ENCODE measurements around the gene APOB. TPM values are rescaled to one million over a fixed set of nuclear protein-coding genes. Genes with fewer than 3 reads are reported as not detected.

The APOB gene, protein sequence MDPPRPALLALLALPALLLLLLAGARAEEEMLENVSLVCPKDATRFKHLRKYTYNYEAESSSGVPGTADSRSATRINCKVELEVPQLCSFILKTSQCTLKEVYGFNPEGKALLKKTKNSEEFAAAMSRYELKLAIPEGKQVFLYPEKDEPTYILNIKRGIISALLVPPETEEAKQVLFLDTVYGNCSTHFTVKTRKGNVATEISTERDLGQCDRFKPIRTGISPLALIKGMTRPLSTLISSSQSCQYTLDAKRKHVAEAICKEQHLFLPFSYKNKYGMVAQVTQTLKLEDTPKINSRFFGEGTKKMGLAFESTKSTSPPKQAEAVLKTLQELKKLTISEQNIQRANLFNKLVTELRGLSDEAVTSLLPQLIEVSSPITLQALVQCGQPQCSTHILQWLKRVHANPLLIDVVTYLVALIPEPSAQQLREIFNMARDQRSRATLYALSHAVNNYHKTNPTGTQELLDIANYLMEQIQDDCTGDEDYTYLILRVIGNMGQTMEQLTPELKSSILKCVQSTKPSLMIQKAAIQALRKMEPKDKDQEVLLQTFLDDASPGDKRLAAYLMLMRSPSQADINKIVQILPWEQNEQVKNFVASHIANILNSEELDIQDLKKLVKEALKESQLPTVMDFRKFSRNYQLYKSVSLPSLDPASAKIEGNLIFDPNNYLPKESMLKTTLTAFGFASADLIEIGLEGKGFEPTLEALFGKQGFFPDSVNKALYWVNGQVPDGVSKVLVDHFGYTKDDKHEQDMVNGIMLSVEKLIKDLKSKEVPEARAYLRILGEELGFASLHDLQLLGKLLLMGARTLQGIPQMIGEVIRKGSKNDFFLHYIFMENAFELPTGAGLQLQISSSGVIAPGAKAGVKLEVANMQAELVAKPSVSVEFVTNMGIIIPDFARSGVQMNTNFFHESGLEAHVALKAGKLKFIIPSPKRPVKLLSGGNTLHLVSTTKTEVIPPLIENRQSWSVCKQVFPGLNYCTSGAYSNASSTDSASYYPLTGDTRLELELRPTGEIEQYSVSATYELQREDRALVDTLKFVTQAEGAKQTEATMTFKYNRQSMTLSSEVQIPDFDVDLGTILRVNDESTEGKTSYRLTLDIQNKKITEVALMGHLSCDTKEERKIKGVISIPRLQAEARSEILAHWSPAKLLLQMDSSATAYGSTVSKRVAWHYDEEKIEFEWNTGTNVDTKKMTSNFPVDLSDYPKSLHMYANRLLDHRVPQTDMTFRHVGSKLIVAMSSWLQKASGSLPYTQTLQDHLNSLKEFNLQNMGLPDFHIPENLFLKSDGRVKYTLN (N-terminal part only)
- polyA plus RNA-seq: not detected

DNA sequence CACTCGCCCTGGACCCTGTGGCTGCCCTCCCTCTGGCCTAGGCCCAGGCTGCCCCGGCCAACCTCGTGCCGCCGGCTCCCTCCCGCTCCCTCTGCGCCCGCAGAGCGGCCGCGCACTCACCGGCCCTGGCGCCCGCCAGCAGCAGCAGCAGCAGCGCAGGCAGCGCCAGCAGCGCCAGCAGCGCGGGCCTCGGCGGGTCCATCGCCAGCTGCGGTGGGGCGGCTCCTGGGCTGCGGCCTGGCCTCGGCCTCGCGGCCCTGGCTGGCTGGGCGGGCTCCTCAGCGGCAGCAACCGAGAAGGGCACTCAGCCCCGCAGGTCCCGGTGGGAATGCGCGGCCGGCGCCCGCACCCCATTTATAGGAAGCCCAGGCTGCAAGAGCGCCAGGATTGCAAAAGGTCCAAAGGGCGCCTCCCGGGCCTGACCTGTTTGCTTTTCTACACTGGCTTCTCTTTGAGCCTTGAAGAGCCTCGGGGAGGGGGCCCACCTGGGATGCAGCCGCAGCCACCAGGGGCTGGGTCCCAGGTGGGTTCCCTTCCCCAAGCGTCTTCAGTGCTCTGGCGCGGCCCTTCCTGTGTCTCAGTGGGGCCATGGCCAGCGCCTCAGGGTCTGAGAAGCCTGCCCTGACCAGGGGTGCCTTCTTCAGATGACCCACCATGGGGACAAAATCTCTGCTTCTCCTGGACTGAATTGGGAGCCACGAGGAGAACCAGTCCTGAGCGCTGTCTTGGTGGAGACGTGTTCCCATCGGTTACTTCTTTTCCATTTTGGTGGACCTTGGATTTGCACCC is at the start of gene APOB:
Gene APOB (minus strand): TSS at position 330 of the 789 bp plus-strand sequence. CDS start 128 bp downstream, at position 202.
- H3K4me1 Mint-ChIP-seq: peaks cover 0 to 3% (median 3%) of the 10 kb centered on the region in 3 donors
- peaks cover 15% of the 10 kb centered on the region for H3K27me3 Mint-ChIP-seq
- H3K36me3 Mint-ChIP-seq: no peaks in the 10 kb centered on the region
- H3K4me3 Mint-ChIP-seq: peak within 1 kb of the TSS in 3 of 4 donors; percentile 41 to 72 (median 65)
- peak within 1 kb of the TSS in 2 of 3 donors; percentile 39 to 73 for H3K27ac Mint-ChIP-seq
- H3K9me3 Mint-ChIP-seq: no peaks in the 10 kb centered on the region

DNA sequence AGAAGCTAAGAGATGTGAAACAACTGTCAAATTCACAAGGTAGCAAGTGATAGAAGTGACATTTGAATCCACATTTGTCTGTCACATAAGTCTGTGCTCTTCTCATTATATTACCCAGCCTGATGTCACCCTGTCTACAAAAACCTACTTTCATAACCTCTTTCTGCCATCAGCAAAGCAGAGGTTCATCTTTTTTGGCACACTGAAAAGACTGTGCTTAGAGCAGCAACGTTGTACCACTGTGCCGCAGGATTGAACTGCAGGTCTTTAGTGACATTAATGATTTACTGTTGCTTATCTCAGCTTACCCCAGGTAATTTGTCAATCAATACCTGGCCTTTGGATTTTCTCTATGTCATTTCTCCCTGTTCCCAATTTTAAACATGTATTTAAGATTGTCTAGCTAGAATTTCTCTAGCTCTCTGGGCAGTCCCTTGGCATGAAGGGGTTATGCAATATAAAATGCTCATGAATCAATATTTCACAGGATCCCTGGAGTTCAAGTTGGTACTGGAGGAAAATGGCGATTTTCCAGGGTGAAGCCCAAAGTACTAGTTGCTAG is 48.5 kb upstream of the APOB start:
- Mint-ChIP-seq H3K9me3 (peaks cover 0 to 3% (median 0%) of the 10 kb centered on the region in 3 donors), H3K27me3 (peaks cover 1% of the 10 kb centered on the region), H3K27ac (no peak overlapping the region), H3K36me3 (no peaks in the 10 kb centered on the region), H3K4me3 (no peak overlapping the region), H3K4me1 (no peaks in the 10 kb centered on the region)

DNA sequence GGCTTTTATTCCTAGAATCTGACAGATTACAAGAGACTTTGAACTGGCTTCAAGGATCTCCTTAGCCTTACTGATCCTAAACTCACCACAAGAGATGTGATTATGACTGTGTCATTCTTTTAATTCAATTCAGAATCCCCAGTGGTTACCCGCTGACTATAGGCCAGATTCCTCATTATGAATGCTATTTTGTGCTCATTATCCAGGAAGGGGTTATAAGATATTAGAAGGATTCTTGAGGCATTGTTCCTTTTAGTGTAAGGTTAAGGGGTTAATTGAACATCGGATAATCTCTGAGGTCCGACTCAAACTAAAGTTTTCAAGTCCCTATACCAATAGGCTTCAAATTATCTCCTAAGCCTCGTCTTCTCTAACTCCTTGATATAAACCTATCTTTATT is 40.5 kb upstream of the APOB start:
- H3K4me3 Mint-ChIP-seq: no peak overlapping the region
- H3K27me3 Mint-ChIP-seq: no peaks in the 10 kb centered on the region
- H3K4me1 Mint-ChIP-seq: no peaks in the 10 kb centered on the region
- H3K9me3 Mint-ChIP-seq: peaks cover 0 to 6% (median 0%) of the 10 kb centered on the region in 3 donors
- H3K36me3 Mint-ChIP-seq: peaks cover 3% of the 10 kb centered on the region
- no peak overlapping the region for H3K27ac Mint-ChIP-seq

DNA sequence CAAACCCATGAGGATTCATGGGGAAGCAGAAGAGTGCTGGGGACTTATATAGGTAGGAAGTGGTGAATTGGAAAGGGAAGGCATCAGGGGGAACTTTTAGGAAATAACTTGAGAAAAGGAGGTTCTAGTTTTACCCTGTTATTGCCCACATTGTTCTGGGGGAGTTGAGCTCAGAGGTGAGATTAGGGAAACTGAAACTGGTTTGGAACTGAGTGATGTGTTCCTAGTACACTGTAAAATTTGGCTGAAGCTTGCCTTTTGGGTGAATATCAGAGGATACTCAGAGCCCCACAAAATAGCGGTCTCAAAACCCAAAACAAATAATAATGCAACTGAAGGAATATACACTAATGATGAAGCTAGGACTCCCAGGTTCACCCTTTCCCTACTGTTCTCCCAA is 39.6 kb upstream of the APOB start:
- H3K9me3 Mint-ChIP-seq: peaks cover 0 to 6% (median 6%) of the 10 kb centered on the region in 3 donors
- peaks cover 3% of the 10 kb centered on the region for H3K36me3 Mint-ChIP-seq
- H3K4me3 Mint-ChIP-seq: no peak overlapping the region
- no peak overlapping the region for H3K27ac Mint-ChIP-seq
- H3K4me1 Mint-ChIP-seq: no peaks in the 10 kb centered on the region
- no peaks in the 10 kb centered on the region for H3K27me3 Mint-ChIP-seq

DNA sequence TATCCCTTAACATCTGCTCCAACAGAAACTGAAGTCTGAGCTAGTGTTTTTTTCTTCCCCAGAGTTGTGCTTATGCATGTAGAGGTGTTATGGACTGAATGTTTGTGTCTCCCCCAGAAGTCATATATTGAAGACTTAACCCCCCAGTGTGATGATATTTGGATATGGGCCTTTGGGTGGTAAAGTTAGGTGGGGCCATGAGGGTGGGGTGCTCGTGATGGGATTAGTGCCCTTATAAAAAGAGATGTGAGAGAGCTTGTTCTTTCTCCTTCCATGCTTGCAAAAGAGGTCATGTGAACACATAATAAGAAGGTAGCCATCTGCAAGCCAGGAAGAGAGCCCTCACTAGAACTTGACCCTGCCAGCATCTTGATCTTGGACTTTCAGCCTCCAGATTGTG is 34.4 kb upstream of the APOB start:
- peaks cover 3% of the 10 kb centered on the region for H3K27me3 Mint-ChIP-seq

DNA sequence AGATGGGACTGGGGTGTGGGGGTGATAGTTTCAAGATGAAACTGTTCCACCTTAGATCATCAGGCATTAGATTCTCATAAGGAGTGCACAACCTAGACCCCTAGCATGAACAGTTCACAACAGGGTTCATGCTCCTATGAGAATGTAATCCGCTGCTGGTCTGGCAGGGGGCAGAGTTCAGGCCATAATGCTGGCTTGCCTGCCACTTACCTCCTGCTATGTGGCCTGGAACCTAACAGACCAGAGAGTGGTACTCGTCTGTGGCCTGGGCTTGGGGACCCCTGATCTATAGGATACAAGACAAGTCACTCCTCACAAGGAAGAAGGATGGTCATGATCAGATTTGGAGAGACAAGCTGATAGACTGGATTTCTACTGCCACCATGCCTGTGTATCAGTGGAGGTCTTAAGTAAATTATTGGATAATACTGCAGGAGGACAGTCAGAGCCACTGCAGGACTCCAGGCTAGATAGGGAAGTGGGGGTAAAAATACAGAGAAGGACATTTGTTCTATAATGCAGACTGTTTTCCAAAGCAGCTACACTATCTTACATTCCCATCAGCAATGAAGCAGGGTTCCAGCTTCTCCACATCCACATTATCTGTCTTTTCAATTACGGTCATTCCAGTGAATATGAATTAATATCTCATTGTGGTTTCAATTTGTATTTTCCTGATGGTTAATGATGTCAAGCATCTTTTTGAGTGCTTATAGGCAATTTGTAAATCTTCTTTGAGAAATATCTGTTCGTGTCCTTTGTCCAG is 28.8 kb upstream of the APOB start:
- Mint-ChIP-seq H3K9me3 (peaks cover 0 to 2% (median 0%) of the 10 kb centered on the region in 3 donors), H3K27me3 (peaks cover 4% of the 10 kb centered on the region), H3K27ac (no peak overlapping the region), H3K4me3 (no peak overlapping the region), H3K36me3 (no peaks in the 10 kb centered on the region), H3K4me1 (no peaks in the 10 kb centered on the region)

More for the DNA sequence above, 34.4 kb upstream of the APOB start:
- H3K36me3 Mint-ChIP-seq: peaks cover 3% of the 10 kb centered on the region
- no peaks in the 10 kb centered on the region for H3K4me1 Mint-ChIP-seq
- H3K9me3 Mint-ChIP-seq: peaks cover 3 to 9% (median 8%) of the 10 kb centered on the region in 3 donors
- no peak overlapping the region for H3K4me3 Mint-ChIP-seq
- no peak overlapping the region for H3K27ac Mint-ChIP-seq

DNA sequence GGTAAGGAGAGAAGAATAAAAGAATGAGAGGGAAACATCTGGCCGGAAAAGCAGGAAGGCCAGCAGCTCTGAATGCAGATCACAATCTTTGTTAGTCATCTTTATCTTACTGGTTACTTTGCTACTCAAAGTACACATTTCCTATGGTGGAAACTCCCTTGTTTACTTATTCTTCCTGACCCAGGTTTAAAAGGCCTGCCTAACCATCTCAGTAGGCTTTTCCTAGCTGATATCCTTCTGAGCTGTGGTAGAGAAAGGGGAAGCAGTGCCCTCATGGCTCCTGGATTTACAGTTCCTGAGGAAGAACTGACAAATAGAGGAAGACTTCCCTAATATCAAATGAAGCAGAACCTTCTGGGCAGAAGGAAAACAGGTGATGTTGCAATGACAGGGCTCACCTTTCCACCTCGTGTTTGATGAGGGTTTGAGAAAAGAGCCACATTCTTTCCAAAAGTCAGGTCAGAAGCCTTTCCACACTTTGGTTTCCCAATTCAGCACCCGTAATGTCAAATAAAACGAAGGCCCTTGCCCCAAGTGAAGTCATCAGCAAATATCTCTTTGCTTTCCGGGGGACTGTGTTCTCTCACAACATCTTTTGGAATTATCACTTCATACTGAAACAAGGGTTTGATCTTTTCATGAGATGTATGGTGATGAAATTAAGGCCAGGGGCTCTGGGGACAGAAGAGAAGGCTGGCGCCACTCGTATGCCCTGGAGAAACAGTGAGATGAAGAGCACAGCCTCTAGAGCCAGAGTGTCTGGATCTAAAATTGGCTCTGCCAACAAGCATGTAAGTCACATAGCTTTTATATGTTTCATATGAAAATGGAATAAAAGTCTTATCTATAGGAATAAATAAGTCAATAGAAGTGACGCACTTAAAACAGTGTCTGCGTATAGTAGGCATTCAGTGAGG is 26.7 kb upstream of the APOB start:
- H3K9me3 Mint-ChIP-seq: no peaks in the 10 kb centered on the region
- no peaks in the 10 kb centered on the region for H3K36me3 Mint-ChIP-seq
- H3K27me3 Mint-ChIP-seq: peaks cover 4% of the 10 kb centered on the region
- no peak overlapping the region for H3K4me3 Mint-ChIP-seq
- H3K4me1 Mint-ChIP-seq: no peaks in the 10 kb centered on the region
- no peak overlapping the region for H3K27ac Mint-ChIP-seq

DNA sequence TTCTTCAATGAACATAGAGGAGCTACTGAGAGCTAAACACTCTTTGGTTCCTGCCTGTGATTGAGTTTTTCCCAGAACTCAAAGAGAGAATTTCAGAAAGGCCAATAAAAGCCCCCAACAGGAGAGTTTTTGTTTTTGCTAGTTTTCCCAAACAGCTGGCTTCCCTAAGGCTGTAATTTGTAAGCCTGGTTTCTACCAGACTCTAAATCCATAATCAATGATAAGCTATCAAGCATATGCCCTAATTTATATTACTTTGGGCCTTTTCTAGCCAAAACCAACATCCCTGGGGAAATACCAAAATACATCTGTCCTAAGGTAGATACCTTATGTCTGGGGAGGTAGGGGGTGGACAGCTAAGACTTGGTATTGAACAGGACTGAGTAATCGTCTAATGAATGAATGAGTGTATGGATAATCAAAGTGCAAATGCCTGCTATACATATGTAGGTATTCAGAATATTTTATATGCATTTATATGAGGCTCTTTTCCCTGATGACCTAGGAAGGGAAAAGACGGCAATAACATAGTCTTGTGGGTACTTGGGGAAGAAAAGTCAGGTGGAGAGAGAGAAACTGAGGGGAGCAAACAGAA is 26.0 kb upstream of the APOB start:
- Mint-ChIP-seq H3K4me3 (no peak overlapping the region), H3K9me3 (no peaks in the 10 kb centered on the region), H3K4me1 (no peaks in the 10 kb centered on the region), H3K36me3 (no peaks in the 10 kb centered on the region), H3K27me3 (peaks cover 4% of the 10 kb centered on the region), H3K27ac (no peak overlapping the region)

DNA sequence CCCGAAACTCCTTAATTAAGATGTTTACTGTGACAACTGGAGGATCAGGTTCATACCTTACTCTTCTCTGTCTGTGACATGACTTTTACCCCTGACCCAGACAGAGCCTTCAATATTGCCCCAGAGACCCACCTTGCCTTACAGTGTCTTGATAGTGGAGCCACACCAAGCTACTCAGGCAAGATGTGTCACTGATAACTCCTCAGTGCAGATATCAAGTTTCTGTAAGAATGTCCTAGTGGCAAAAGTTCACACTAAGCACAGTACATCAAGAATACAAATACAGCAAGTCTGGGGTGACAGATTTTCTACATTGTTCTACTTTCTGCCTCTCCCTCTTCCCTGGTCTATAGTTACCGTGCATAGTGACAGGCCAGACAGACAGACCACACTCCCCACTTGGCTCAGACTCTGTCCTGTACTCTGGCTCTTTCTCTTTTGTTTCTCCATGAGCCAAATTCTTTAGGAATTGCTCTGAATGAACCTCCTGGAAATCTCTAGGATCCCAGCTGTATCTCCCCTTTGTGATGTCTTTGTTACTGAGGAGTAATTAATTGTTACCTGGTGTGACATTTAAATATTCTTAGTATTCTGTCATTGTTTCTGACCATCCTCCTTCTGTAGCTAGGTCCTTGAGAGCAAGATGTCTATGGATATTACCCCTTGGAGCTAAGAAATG is 24.1 kb upstream of the APOB start:
- Mint-ChIP-seq H3K9me3 (no peaks in the 10 kb centered on the region), H3K36me3 (no peaks in the 10 kb centered on the region), H3K27me3 (peaks cover 4% of the 10 kb centered on the region), H3K27ac (no peak overlapping the region), H3K4me1 (no peaks in the 10 kb centered on the region), H3K4me3 (no peak overlapping the region)

DNA sequence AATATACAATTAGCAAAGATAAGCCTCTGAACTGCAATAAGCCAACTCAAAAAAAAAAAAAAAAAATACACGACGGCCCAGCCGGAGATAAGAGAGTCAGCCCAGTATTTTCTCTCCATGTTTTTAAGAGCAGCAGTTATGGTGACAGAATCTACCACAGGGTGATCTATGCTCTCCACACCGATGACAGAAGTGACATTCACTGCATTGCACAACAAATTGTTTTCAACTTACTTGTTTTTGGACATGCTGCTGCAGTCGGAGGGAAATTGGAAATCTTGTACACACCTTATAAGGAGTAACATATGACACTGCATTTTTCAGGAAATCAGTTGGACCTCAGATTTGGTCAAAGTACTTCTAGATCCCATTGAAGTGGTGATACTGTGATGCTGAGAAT is 23.3 kb upstream of the APOB start:
- Mint-ChIP-seq H3K36me3 (no peaks in the 10 kb centered on the region), H3K4me3 (no peak overlapping the region), H3K9me3 (no peaks in the 10 kb centered on the region), H3K27ac (no peak overlapping the region), H3K4me1 (no peaks in the 10 kb centered on the region), H3K27me3 (peaks cover 4% of the 10 kb centered on the region)

DNA sequence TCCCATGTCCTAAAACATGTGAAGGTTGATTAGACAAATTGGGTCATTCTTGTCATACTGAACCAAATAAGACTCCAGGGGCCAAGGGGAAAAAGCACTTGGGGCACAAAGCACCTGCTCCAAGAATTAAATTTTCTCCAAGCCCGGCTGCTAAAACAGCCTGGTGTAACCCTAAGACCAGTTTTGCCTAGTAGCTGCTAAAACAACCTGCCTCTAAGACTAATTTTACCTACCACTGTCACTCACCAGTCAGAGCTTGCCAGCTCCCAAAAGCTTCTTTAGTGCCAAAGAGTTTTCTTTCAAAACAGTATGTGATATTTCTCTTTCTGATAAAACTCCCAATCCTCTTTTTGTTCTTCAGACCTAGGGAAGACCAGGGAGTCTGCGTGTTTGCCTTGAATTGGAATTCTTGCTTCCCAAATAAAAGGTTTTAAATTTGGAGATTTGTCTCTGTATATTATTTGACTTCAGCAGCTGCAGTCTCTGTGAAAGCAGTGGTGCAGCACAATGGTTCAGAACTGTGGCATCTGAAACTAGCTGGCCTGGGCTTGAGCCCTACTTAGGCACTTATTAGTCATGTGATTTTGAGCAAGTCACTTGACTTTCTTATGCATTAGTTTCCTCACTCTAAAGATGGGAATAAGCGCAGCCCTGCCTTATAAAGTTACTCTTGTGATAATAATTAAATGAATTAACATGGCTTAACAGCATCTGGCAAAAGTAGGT is 16.2 kb upstream of the APOB start:
- no peaks in the 10 kb centered on the region for H3K9me3 Mint-ChIP-seq
- H3K4me1 Mint-ChIP-seq: no peaks in the 10 kb centered on the region
- no peak overlapping the region for H3K4me3 Mint-ChIP-seq
- H3K27ac Mint-ChIP-seq: peak overlapping the region in 1 of 3 donors; percentile 24
- H3K27me3 Mint-ChIP-seq: peaks cover 4% of the 10 kb centered on the region
- no peaks in the 10 kb centered on the region for H3K36me3 Mint-ChIP-seq

Data from IgD-negative memory B cell (primary cell).